Large intestine (tissue), 3 donors: ENCODE results near the gene TGM5. TPM values are rescaled to one million over a fixed set of nuclear protein-coding genes. Genes with fewer than 3 reads are reported as not detected.
"Not testable (repeated sequence)": the region's sequence is repeated elsewhere in the genome, so short reads cannot be mapped to it uniquely, and the experiment has no call there.

ENCODE experiments used
- DNase-seq, 2 donors: peaks; one replicate each; pipeline versions ENCODE4 v3.0.0 to v3.0.0-alpha.2; 2013
- H3K27ac ChIP-seq: one replicate; pipeline ENCODE4 v1.5.1; 2013; ENCODE audit warnings: low read length
- H3K27me3 ChIP-seq: 2 replicates; pipeline ENCODE4 v1.6.1; 2013; ENCODE audit warnings: low read length; ENCODE audit not compliant: control insufficient read depth, insufficient read depth
- H3K36me3 ChIP-seq: 2 replicates; pipeline ENCODE4 v1.6.1; 2013; ENCODE audit warnings: low read length; ENCODE audit not compliant: control insufficient read depth, insufficient read depth
- H3K4me1 ChIP-seq: one replicate; pipeline ENCODE4 v1.6.1; 2013; ENCODE audit warnings: low read length; ENCODE audit not compliant: control insufficient read depth, insufficient read depth
- H3K4me3 ChIP-seq: one replicate; pipeline ENCODE4 v1.5.1; 2013; ENCODE audit warnings: low read length
- H3K9me3 ChIP-seq: one replicate; pipeline ENCODE4 v1.6.1; 2013; ENCODE audit warnings: mild to moderate bottlenecking, low read depth, low read length, moderate library complexity; ENCODE audit not compliant: control insufficient read depth
- WGBS: methylation state at CpG from one replicate; pipeline ENCODE4 v1.1.5; 2013; ENCODE audit warnings: low lambda C conversion rate; ENCODE audit not compliant: insufficient coverage; 5-methylcytosine and 5-hydroxymethylcytosine counted together
- polyA plus RNA-seq: library from polyadenylated mRNA; unstranded; fragments of 120-200 nt; gene quantifications from one replicate; pipeline ENCODE4 v1.2.1, GENCODE V29; 2013

The TGM5 gene
- polyA plus RNA-seq, 1 donor = 0.03 TPM

DNA sequence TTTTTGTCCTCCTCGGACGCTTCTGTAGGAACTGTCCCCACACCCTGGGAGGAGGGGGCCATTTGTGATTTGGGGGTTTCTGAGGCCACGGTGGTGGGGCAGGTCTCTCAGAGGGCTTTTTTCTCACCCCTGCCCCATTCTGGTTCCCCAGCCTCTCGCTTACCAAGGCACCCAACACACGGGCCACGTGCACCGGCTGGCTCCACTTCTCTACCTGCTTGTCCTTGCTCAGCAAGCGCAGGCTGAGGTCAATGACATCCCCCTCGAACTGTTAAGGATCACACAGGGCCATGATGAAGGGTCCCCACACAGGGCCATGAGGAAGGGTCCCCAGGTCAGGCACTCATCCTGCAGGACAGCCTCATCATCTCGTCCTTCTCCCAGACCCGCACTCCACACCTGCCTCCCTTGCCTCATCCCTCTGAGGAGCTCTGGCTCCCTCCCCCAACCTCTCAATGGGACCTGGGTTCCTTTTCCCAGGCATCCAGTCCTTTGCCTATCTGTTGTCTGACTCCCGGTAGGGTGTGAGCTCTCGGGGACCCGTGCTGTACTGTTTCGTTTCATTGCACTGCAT is 56.5 kb downstream of the TGM5 start:
- Histone ChIP-seq H3K9me3 (no peaks in the 10 kb centered on the region), H3K27me3 (peaks cover 34% of the 10 kb centered on the region), H3K4me3 (no peak overlapping the region), H3K27ac (no peak overlapping the region), H3K36me3 (no peaks in the 10 kb centered on the region), H3K4me1 (no peaks in the 10 kb centered on the region)
- WGBS = no CpG with 5 or more reads among the region's 15 CpGs
- DNase-seq = no peak

DNA sequence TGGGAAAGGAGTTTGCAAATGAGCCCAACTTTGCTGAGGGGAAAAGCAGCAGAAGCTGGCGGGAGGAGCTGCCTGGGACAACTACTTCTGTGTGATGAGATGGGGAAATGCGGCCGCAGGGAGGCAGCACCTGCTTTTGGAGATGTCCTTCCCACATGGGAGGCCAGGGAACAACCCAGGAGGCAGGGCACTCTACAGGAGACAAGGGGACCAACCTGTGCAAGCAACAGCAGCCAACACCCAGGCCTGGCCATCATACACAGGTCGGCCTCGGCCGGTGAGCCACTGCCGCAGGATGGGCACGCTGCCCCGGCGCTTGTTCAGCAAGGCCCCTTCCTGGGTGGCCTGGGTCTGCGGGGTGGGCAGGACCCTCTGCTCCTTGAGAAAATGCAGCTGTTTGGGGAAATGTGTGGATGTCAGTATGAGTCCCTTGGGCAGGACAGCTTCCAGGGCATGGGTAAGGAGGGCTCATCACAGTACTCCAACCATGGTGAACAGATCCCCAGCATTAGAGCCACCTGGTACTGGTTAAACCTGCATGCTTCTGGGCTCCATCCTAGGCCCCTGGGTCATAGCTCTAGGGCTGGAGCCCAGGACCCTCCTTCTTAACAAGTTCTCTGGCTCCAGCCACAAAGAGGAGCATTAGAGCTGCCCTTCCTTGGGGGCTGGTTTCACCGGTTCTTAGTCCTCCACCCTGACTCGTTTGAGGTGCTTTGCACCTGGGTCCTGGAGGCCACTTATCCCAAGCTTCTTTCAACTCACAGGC is 57.5 kb downstream of the TGM5 start:
- DNase-seq = no peak
- Histone ChIP-seq H3K27ac (no peak overlapping the region), H3K4me3 (no peak overlapping the region), H3K4me1 (no peaks in the 10 kb centered on the region), H3K27me3 (peaks cover 34% of the 10 kb centered on the region), H3K9me3 (no peaks in the 10 kb centered on the region), H3K36me3 (no peaks in the 10 kb centered on the region)
- no CpG with 5 or more reads among the region's 13 CpGs for WGBS

DNA sequence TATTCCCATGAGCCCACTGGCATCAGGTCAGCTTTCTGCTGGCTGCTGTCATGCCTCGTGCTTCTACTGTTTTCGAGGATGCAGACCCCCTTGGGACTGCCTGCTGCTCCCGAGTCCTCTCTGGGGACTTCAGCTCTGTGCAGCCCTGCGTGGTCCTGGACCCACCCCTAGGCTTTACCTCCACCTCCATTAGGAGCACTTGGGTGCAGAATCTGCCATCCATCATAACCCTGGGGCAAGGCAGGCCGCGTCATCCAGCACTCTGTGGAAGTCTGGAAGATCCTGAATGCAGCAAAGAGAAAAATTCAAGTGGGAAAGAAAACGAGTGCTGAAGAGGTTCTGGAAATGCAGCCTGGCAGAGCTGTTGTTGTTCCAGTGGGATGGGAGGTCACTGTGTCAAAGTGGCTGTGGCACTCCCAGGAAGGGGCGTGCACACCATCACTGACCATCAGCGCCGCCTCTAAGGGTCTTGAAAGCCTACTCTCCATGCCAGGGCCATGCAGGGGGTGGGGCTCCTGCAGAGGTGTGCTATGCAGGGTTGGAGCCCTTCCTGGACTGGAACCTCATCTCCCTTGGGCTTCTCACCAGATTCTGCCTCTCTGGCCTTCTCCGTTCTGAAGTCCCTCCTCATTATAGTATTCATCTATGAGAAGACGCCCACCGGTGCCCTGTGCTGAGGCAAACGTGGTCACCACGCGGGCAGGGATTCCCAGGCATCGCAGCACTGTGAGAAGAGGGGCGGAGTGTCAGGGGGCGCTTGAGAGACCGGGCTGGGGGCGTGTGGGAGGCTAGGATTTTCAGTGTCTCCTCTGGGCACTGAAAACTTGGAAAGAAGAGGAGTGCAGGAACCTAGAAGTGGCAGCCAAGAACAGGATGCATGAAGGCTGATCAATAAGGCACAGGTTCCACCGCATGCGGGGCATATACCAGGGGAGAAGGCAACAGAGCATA is 58.4 kb downstream of the TGM5 start:
- no CpG with 5 or more reads among the region's 23 CpGs for WGBS
- no peak for DNase-seq
- H3K4me1 ChIP-seq = no peaks in the 10 kb centered on the region
- H3K27me3 ChIP-seq = peaks cover 34% of the 10 kb centered on the region
- no peaks in the 10 kb centered on the region for H3K36me3 ChIP-seq
- no peak overlapping the region for H3K27ac ChIP-seq
- H3K9me3 ChIP-seq = no peaks in the 10 kb centered on the region
- no peak overlapping the region for H3K4me3 ChIP-seq

- Histone ChIP-seq H3K9me3 (no peaks in the 10 kb centered on the region), H3K27ac (no peak overlapping the region), H3K36me3 (no peaks in the 10 kb centered on the region), H3K4me1 (no peaks in the 10 kb centered on the region), H3K27me3 (peaks cover 34% of the 10 kb centered on the region), H3K4me3 (no peak overlapping the region)
- no CpG with 5 or more reads among the region's 9 CpGs for WGBS
- DNase-seq = no peak
These were observed 59.7 kb downstream of the TGM5 start for GRCh38 chr15:43207024-43207423.

- H3K9me3 ChIP-seq = no peaks in the 10 kb centered on the region
- H3K4me3 ChIP-seq = no peak overlapping the region
- DNase-seq = no peak
- H3K27me3 ChIP-seq = peaks cover 34% of the 10 kb centered on the region
- no peak overlapping the region for H3K27ac ChIP-seq
- H3K36me3 ChIP-seq = no peaks in the 10 kb centered on the region
- H3K4me1 ChIP-seq = no peaks in the 10 kb centered on the region
- no CpG with 5 or more reads among the region's 5 CpGs for WGBS
These were observed 60.7 kb downstream of the TGM5 start for GRCh38 chr15:43206054-43206453.

DNA sequence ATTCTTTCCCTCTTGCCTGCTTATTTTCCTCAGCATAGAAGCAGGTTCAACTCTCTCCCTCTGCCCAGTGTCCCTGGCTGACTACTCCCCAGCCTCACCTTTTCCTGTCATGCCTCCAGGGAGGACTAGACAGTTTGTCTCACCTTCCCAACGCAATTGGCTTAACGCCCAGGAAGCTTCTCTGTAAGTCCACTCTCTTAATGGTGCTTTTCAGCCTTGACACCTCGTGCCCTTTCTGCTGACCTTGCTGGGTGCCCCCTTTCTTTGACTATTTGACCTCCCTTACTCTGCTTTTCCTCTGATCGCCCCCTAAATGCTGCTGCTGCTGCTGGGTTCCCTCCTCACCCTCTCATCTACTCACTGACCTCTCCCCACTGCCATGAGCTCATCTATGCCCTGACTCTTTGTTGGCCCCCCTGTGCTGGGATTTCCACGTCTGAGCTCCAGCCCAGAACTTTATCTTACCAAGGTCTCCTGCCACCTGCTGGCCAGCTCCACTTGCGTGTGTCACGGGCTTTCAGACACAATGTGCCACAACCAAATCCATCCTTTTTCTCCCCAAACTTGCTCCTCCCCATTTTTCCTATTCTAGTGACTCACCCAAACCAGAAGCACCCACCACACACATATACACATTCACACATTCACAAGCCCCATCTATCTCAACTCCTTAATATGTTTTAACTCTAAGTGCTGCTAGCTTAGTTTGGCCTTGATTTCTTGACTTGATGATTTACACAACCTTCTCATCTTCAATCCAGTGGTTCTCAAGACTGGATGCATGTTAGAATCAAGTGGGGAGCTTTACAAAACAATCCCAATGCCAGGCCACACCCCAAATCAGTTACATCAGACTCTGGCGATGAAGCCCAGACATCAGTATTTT is 62.5 kb downstream of the TGM5 start:
- 33% methylated on average over 3 of the region's 8 CpGs for WGBS
- no peaks in the 10 kb centered on the region for H3K9me3 ChIP-seq
- H3K27ac ChIP-seq = no peak overlapping the region
- DNase-seq = peak in 1 of 2 donors; percentile 25
- no peaks in the 10 kb centered on the region for H3K4me1 ChIP-seq
- H3K27me3 ChIP-seq = peaks cover 24% of the 10 kb centered on the region
- no peak overlapping the region for H3K4me3 ChIP-seq
- no peaks in the 10 kb centered on the region for H3K36me3 ChIP-seq

- Histone ChIP-seq H3K4me1 (no peaks in the 10 kb centered on the region), H3K27ac (no peak overlapping the region), H3K9me3 (peaks cover 6% of the 10 kb centered on the region), H3K27me3 (no peaks in the 10 kb centered on the region), H3K36me3 (peaks cover 10% of the 10 kb centered on the region), H3K4me3 (no peak overlapping the region)
- 100% methylated on average over 1 of the region's 3 CpGs for WGBS
- no peak for DNase-seq
These were observed 66.7 kb downstream of the TGM5 start for GRCh38 chr15:43199945-43200488.

- peaks cover 6% of the 10 kb centered on the region for H3K9me3 ChIP-seq
- H3K27me3 ChIP-seq = no peaks in the 10 kb centered on the region
- H3K4me1 ChIP-seq = no peaks in the 10 kb centered on the region
- no peak overlapping the region for H3K27ac ChIP-seq
- DNase-seq = no peak
- no CpG with 5 or more reads among the region's 3 CpGs for WGBS
- no peak overlapping the region for H3K4me3 ChIP-seq
- peaks cover 10% of the 10 kb centered on the region for H3K36me3 ChIP-seq
These were observed 67.7 kb downstream of the TGM5 start for GRCh38 chr15:43198992-43199391.

GRCh38 chr15:43198556-43198955 is 68.2 kb downstream of the TGM5 start:
- not testable (repeated sequence) for H3K36me3 ChIP-seq, H3K27ac ChIP-seq, H3K4me1 ChIP-seq, DNase-seq, H3K27me3 ChIP-seq, H3K4me3 ChIP-seq, H3K9me3 ChIP-seq
- 100% methylated on average over 1 of the region's 4 CpGs for WGBS
